Adrenal gland (tissue), 12 donors: ENCODE measurements around the gene C1QTNF4. TPM values are rescaled to one million over a fixed set of nuclear protein-coding genes. Genes with fewer than 3 reads are reported as not detected.

ENCODE experiments used
- DNase-seq, 7 donors: peaks; one replicate each; pipeline ENCODE4 v3.0.0-alpha.2; 2019 to 2020
- H3K27ac ChIP-seq, 5 donors: fragments of 200-600 bp; sonication (generic) in 4 of 5; 1 replicate in 3 of 5; 2 replicates in 2 of 5; pipeline versions ENCODE4 v1.5.1 to v1.8.0; 2016 to 2020; ENCODE audit warnings: mild to moderate bottlenecking in 1 of 5
- H3K27me3 ChIP-seq: fragments of 200-600 bp; 2 replicates; pipeline ENCODE4 v1.8.0; 2021
- H3K36me3 ChIP-seq, 2 donors: fragments of 200-600 bp; replicated peaks in 1 of 2; 1 replicate in 1 of 2; 2 replicates in 1 of 2; pipeline versions ENCODE4 v1.5.1 to v1.8.0; 2018 to 2022
- H3K4me1 ChIP-seq, 2 donors: fragments of 200-600 bp; replicated peaks in 1 of 2; 1 replicate in 1 of 2; 2 replicates in 1 of 2; pipeline versions ENCODE4 v1.5.1 to v1.8.0; 2018 to 2021
- H3K4me3 ChIP-seq, 4 donors: fragments of 200-600 bp; sonication (generic) in 3 of 4; one replicate each; pipeline ENCODE4 v1.5.1; 2016 to 2018
- H3K9me3 ChIP-seq, 3 donors: fragments of 200-600 bp; sonication (generic) in 1 of 3; replicated peaks in 1 of 3; 1 replicate in 2 of 3; 2 replicates in 1 of 3; pipeline versions ENCODE4 v1.5.1 to v1.8.0; 2016 to 2021
- POLR2A ChIP-seq, 2 donors: fragments of 450-650 bp; IDR thresholded peaks; one replicate each; pipeline ENCODE4 v1.6.1; 2017; ENCODE audit warnings: antibody characterized with exemption in 2 of 2, mild to moderate bottlenecking in 2 of 2, moderate library complexity in 1 of 2
- WGBS, 4 donors: extraction: QIAGEN DNeasy Blood & Tissue Kit in 2 of 4; methylation state at CpG; one replicate each; pipeline versions ENCODE4 v1.1.5 to v1.1.7; 2013 to 2017; 5-methylcytosine and 5-hydroxymethylcytosine counted together
- intact Hi-C, 2 donors: fragments of 100-400 bp; cut with DNase I; formaldehyde crosslinking; loops; one replicate each; pipeline versions ENCODE4 v1.14.1 to v1.15.0; 2022 to 2023
- polyA plus RNA-seq, 3 donors: library from polyadenylated mRNA; stranded (reverse); fragments of 200-250 nt in 2 of 3; fragments of 350-450 nt in 1 of 3; fragmentation: Illumina TruSeq in 1 of 3; extraction: RNeasy Lipid Tissue Mini Kit (QIAGEN cat#74804) in 1 of 3; gene quantifications; one replicate each; pipeline ENCODE4 v1.2.3, GENCODE V29; 2013 to 2014
- total RNA-seq, 9 donors: library from RNA; depleted of rRNA in 4 of 9; stranded (reverse); fragments of >200 nt in 4 of 9; fragments of 120-200 nt in 1 of 9; fragmentation: NEBNext Ultra II Directional in 1 of 9; extraction: Animal tissue kit (Norgen Biotek cat#: 25700) in 1 of 9; gene quantifications; one replicate each; pipeline versions ENCODE4 v1.1.0 to v1.2.4, GENCODE V29; 2013 to 2023
- TF ChIP-seq, protein P1 (sequence below), 6 experiments: fragments of 450-650 bp in 4 of 6; fragments of 200-600 bp in 2 of 6; sonication (generic) in 1 of 6; IDR thresholded peaks; 1 replicate in 5 of 6; 2 replicates in 1 of 6; pipeline versions ENCODE4 v1.5.1 to v1.8.0; 2016 to 2021; ENCODE audit warnings: antibody characterized with exemption in 6 of 6, mild to moderate bottlenecking in 2 of 6, moderate library complexity in 1 of 6
- donor health status: healthy with polysubstance abuse.
- donor health status: Bipolar disorder and iron deficiency.
- donor health status: DM: yes; HTN: yes; CAD: no.
- donor health status: DM: no; HTN: no; CAD: no.
- donor health status: DM: no; HTN: no; CAD: no.
- donor health status: DM: yes; HTN: yes; CAD: no.

Gene C1QTNF4
- total and polyA plus RNA-seq, 12 donors = 0.74 to 6.8 (median 2.6) TPM; not detected in 1

- peak overlapping the region; percentile 13 to 31 (median 30) for H3K27ac ChIP-seq
- WGBS, 4 donors = 30 to 42% (median 36%) methylated on average over 3 of the region's 3 CpGs
- peaks cover 0 to 38% of the 10 kb centered on the region in 2 donors for H3K36me3 ChIP-seq
- intact Hi-C loops = no loop called here
- no peak overlapping the region for H3K4me3 ChIP-seq
- TF ChIP-seq, protein P1, sequence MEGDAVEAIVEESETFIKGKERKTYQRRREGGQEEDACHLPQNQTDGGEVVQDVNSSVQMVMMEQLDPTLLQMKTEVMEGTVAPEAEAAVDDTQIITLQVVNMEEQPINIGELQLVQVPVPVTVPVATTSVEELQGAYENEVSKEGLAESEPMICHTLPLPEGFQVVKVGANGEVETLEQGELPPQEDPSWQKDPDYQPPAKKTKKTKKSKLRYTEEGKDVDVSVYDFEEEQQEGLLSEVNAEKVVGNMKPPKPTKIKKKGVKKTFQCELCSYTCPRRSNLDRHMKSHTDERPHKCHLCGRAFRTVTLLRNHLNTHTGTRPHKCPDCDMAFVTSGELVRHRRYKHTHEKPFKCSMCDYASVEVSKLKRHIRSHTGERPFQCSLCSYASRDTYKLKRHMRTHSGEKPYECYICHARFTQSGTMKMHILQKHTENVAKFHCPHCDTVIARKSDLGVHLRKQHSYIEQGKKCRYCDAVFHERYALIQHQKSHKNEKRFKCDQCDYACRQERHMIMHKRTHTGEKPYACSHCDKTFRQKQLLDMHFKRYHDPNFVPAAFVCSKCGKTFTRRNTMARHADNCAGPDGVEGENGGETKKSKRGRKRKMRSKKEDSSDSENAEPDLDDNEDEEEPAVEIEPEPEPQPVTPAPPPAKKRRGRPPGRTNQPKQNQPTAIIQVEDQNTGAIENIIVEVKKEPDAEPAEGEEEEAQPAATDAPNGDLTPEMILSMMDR (IDR thresholded peaks at IDR 0.05) = no peak
- no peak for TF ChIP-seq POLR2A (IDR thresholded peaks at IDR 0.05)
- no peaks in the 10 kb centered on the region for H3K9me3 ChIP-seq
- no peaks in the 10 kb centered on the region for H3K27me3 ChIP-seq
- peaks cover 0 to 10% of the 10 kb centered on the region in 2 donors for H3K4me1 ChIP-seq
- DNase-seq = peak in 1 of 7 donors; percentile 34
These were observed 23.2 kb upstream of the C1QTNF4 start for GRCh38 chr11:47617417-47617809.

DNA sequence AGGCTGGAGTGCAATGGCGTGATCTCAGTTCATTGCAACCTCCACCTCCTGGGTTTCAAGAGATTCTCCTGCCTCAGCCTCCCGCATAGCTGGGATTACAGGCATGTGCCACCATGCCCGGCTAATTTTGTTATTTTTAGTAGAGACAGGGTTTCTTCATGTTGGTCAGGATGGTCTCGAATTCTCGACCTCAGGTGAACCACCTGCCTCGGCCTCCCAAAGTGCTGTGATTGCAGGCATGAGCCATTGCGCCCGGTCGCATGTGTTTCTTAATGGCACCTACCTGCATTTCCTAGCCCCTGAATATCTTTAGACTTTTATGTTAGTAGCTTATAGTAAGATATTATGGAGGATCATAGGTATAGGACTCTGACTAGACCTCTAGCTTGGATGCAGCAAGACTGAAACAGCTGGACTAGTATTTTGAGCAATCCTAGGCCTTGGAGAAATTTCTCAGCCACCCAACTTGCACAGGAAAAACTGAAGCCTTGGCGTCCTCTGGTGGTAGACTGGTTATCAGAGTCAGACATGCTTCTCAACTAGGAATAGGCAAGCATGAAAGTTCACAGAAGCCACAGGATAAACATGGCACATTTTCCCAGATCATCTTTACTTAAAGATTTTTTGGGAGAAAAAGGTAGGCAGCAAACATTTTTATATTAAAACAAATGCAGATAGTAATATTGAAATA, 22.7 kb upstream of the C1QTNF4 start:
- H3K27ac ChIP-seq = peak overlapping the region in 4 of 5 donors; percentile 13 to 30 (median 24)
- intact Hi-C loops = no loop called here

DNA sequence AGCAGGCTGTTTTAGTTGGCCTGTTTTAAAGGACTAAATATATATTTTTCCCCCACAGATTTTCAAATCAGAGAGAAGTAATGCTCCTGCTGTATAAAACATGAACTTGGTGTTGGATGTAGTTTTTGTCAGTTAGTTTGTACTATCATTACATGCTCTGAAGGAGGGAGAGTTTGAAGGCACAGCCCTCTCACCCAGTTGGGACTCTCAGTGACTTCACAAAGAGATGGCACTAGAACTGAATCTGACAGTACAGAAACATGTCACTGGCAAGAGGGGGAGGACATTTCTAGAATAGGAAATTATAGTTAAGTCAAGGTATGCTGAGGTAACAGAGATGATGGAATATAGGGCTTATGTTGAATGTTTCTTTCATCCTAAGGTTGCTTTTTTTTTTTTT, 21.0 kb upstream of the C1QTNF4 start:
- DNase-seq = no peak
- H3K36me3 ChIP-seq = peaks cover 0 to 17% of the 10 kb centered on the region in 2 donors
- intact Hi-C loops = no loop called here
- H3K4me1 ChIP-seq = peaks cover 0 to 10% of the 10 kb centered on the region in 2 donors
- H3K27ac ChIP-seq = no peak overlapping the region
- no peaks in the 10 kb centered on the region for H3K27me3 ChIP-seq
- no peak overlapping the region for H3K4me3 ChIP-seq
- H3K9me3 ChIP-seq = no peaks in the 10 kb centered on the region
- no peak for TF ChIP-seq POLR2A (IDR thresholded peaks at IDR 0.05)
- TF ChIP-seq, protein P1 (IDR thresholded peaks at IDR 0.05) = no peak

More for the DNA sequence above, 22.7 kb upstream of the C1QTNF4 start:
- Histone ChIP-seq H3K27me3 (no peaks in the 10 kb centered on the region), H3K36me3 (peaks cover 0 to 33% of the 10 kb centered on the region in 2 donors), H3K4me3 (no peak overlapping the region), H3K4me1 (peaks cover 0 to 10% of the 10 kb centered on the region in 2 donors), H3K9me3 (no peaks in the 10 kb centered on the region)
- WGBS, 4 donors = 78 to 86% (median 84%) methylated on average over 10 of the region's 10 CpGs
- TF ChIP-seq POLR2A (IDR thresholded peaks at IDR 0.05) = no peak
- TF ChIP-seq, protein P1 (IDR thresholded peaks at IDR 0.05) = peak; percentile 53 to 93 (median 78)
- peak; percentile 71 to 85 (median 78) for DNase-seq

- TF ChIP-seq, protein P1 (IDR thresholded peaks at IDR 0.05) = no peak
- DNase-seq = no peak
- no peaks in the 10 kb centered on the region for H3K36me3 ChIP-seq
- no peaks in the 10 kb centered on the region for H3K27me3 ChIP-seq
- peaks cover 0 to 3% of the 10 kb centered on the region in 2 donors for H3K4me1 ChIP-seq
- no peaks in the 10 kb centered on the region for H3K9me3 ChIP-seq
- no peak overlapping the region for H3K4me3 ChIP-seq
- no peak overlapping the region for H3K27ac ChIP-seq
- WGBS, 4 donors = 62 to 83% (median 69%) methylated on average over 6 of the region's 6 CpGs
- intact Hi-C loops = no loop called here
These were observed 17.2 kb upstream of the C1QTNF4 start for GRCh38 chr11:47611348-47611794.
